Measurements from ENCODE around the gene CRY2. TPM values are rescaled to one million over a fixed set of nuclear protein-coding genes. Genes with fewer than 3 reads are reported as not detected.

CRY2 gene
- polyA plus RNA-seq, 1 donor (not counting 4 experiments of a cell fraction or from before 2014, with no cell fraction given), result 7.9 TPM

GRCh38 chr11:45860764-45861510, 13.7 kb downstream of the CRY2 start:
- no peak overlapping the region for H3K4me2 ChIP-seq (ENCODE audit: control insufficient read depth, extremely low read depth, insufficient read depth, low read depth, low read length)
- TF ChIP-seq CTCF (optimal IDR thresholded peaks at IDR 0.05 in 1 of 3, IDR thresholded peaks at IDR 0.05 in 1 of 3, conservative IDR thresholded peaks at IDR 0.05 in 1 of 3; ENCODE audit: extremely low read depth in 1 of 3, insufficient read depth in 2 of 3, low read length in 3 of 3) (no peak), EZH2 (IDR thresholded peaks at IDR 0.05; ENCODE audit: low read length) (no peak)

GRCh38 chr11:45864041-45864440, 16.8 kb downstream of the CRY2 start:
- Histone ChIP-seq H4K20me1 (ENCODE audit: control insufficient read depth, extremely low read depth, insufficient read depth, low read length) (peaks cover 2% of the 10 kb centered on the region), H3K4me2 (ENCODE audit: control insufficient read depth, extremely low read depth, insufficient read depth, low read depth, low read length) (no peak overlapping the region), H3K9ac (ENCODE audit: control insufficient read depth, extremely low read depth, insufficient read depth, low read length) (no peak overlapping the region), H3K27ac (ENCODE audit: control insufficient read depth, insufficient read depth, low read length) (no peak overlapping the region), H2AFZ (ENCODE audit: control insufficient read depth, low read length) (no peak overlapping the region), H3K4me1 (ENCODE audit: control insufficient read depth, extremely low read depth, insufficient read depth, low read length) (peaks cover 12% of the 10 kb centered on the region), H3K36me3 (ENCODE audit: control insufficient read depth in 2 of 2, extremely low read depth in 1 of 2, insufficient read depth in 2 of 2, low read length in 2 of 2) (peaks cover 10 to 23% of the 10 kb centered on the region in 2 experiments), H3K4me3 (ENCODE audit: control insufficient read depth in 2 of 3, extremely low read depth in 1 of 3, insufficient read depth in 2 of 3, low read depth in 1 of 3, low read length in 3 of 3) (no peak overlapping the region), H3K27me3 (ENCODE audit: control insufficient read depth, extremely low read depth, insufficient read depth, low read length) (no peaks in the 10 kb centered on the region), H3K9me3 (ENCODE audit: control insufficient read depth, low read depth, low read length) (no peaks in the 10 kb centered on the region), H3K9me1 (ENCODE audit: control insufficient read depth, extremely low read depth, insufficient read depth, low read length) (peaks cover 3% of the 10 kb centered on the region), H3K79me2 (ENCODE audit: control insufficient read depth, insufficient read depth, low read length) (no peaks in the 10 kb centered on the region)
- DNase-seq (ENCODE audit: low read depth, low spot score), result no peak
- dilution Hi-C loops (cut with MboI; ENCODE audit: extremely low pct_ligation_motif_present, low sequenced_read_pairs), result no loop called here
- no peak for FAIRE-seq
- TF ChIP-seq EZH2 (IDR thresholded peaks at IDR 0.05; ENCODE audit: low read length), result no peak
- TF ChIP-seq CTCF (optimal IDR thresholded peaks at IDR 0.05 in 1 of 3, IDR thresholded peaks at IDR 0.05 in 1 of 3, conservative IDR thresholded peaks at IDR 0.05 in 1 of 3; ENCODE audit: extremely low read depth in 1 of 3, insufficient read depth in 2 of 3, low read length in 3 of 3), result no peak

More at GRCh38 chr11:45860764-45861510, 13.7 kb downstream of the CRY2 start:
- Histone ChIP-seq H3K4me1 (ENCODE audit: control insufficient read depth, extremely low read depth, insufficient read depth, low read length) (peaks cover 15% of the 10 kb centered on the region), H3K36me3 (ENCODE audit: control insufficient read depth in 2 of 2, extremely low read depth in 1 of 2, insufficient read depth in 2 of 2, low read length in 2 of 2) (peaks cover 19 to 25% of the 10 kb centered on the region in 2 experiments), H3K9me1 (ENCODE audit: control insufficient read depth, extremely low read depth, insufficient read depth, low read length) (peaks cover 3% of the 10 kb centered on the region), H3K27ac (ENCODE audit: control insufficient read depth, insufficient read depth, low read length) (no peak overlapping the region), H2AFZ (ENCODE audit: control insufficient read depth, low read length) (no peak overlapping the region), H3K9ac (ENCODE audit: control insufficient read depth, extremely low read depth, insufficient read depth, low read length) (no peak overlapping the region), H3K79me2 (ENCODE audit: control insufficient read depth, insufficient read depth, low read length) (no peaks in the 10 kb centered on the region), H4K20me1 (ENCODE audit: control insufficient read depth, extremely low read depth, insufficient read depth, low read length) (peaks cover 2% of the 10 kb centered on the region), H3K9me3 (ENCODE audit: control insufficient read depth, low read depth, low read length) (no peaks in the 10 kb centered on the region), H3K27me3 (ENCODE audit: control insufficient read depth, extremely low read depth, insufficient read depth, low read length) (no peaks in the 10 kb centered on the region), H3K4me3 (ENCODE audit: control insufficient read depth in 2 of 3, extremely low read depth in 1 of 3, insufficient read depth in 2 of 3, low read depth in 1 of 3, low read length in 3 of 3) (no peak overlapping the region)
- dilution Hi-C loops (cut with MboI; ENCODE audit: extremely low pct_ligation_motif_present, low sequenced_read_pairs), result no loop called here
- DNase-seq (ENCODE audit: low read depth, low spot score) (no peak), FAIRE-seq (no peak)
